ENCODE data around the gene ACACA.

- TF ChIP-seq CTCF (conservative IDR thresholded peaks at IDR 0.05; ENCODE audit: low read depth, low read length): no peak
- TF ChIP-seq EZH2 (IDR thresholded peaks at IDR 0.05; ENCODE audit: low read length, unreplicated experiment): no peak
- no peak for TF ChIP-seq EZH2phosphoT487 (IDR thresholded peaks at IDR 0.05; ENCODE audit: borderline replicate concordance, low read length)
These were observed 319.7 kb downstream of the ACACA start for GRCh38 chr17:37086948-37087347.
